Stimulated activated CD8-positive, alpha-beta memory T cell treated with anti-CD3 and anti-CD28 coated beads, Interleukin-7, amount 100 ng/mL, for 24 hours (primary cell): ENCODE data around the gene SLC34A2.
"Not testable (repeated sequence)": the region's sequence is repeated elsewhere in the genome, so short reads cannot be mapped to it uniquely, and the experiment has no call there.

Source experiments
- DNase-seq: peaks from one replicate; pipeline ENCODE4 v3.0.0-alpha.2; 2020; ENCODE audit warnings: low read depth

Gene SLC34A2, protein sequence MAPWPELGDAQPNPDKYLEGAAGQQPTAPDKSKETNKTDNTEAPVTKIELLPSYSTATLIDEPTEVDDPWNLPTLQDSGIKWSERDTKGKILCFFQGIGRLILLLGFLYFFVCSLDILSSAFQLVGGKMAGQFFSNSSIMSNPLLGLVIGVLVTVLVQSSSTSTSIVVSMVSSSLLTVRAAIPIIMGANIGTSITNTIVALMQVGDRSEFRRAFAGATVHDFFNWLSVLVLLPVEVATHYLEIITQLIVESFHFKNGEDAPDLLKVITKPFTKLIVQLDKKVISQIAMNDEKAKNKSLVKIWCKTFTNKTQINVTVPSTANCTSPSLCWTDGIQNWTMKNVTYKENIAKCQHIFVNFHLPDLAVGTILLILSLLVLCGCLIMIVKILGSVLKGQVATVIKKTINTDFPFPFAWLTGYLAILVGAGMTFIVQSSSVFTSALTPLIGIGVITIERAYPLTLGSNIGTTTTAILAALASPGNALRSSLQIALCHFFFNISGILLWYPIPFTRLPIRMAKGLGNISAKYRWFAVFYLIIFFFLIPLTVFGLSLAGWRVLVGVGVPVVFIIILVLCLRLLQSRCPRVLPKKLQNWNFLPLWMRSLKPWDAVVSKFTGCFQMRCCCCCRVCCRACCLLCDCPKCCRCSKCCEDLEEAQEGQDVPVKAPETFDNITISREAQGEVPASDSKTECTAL

GRCh38 chr4:25654971-25655963 is at the start of gene SLC34A2:
SLC34A2 (plus strand) TSS chr4:25655851; CDS start chr4:25662501, 6,650 bp downstream.
- DNase-seq, result no peak

GRCh38 chr4:25608644-25609043 is 47.0 kb upstream of the SLC34A2 start:
- DNase-seq, result no peak

GRCh38 chr4:25609976-25610375 is 45.7 kb upstream of the SLC34A2 start:
- DNase-seq, result no peak

DNA sequence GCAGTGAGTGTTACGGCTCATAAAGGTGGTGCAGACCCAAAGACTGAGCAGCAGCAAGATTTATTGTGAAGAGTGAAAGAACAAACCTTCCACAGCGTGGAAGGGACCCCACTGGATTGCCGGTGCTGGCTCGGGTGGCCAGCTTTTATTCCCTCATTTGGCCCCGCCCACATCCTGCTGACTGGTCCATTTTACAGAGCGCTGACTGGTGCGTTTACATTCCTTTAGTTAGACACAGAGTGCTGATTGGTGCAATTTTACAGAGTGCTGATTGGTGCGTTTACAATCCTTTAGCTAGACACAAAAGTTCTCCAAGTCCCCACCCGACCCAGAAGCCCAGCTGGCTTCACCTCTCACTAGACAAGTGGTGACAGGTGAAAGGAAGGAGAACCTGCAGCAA is 42.0 kb upstream of the SLC34A2 start:
- DNase-seq, result not testable (repeated sequence)

- no peak for DNase-seq
These were observed 40.8 kb upstream of the SLC34A2 start for GRCh38 chr4:25614807-25615206.

- DNase-seq, result no peak
These were observed 34.4 kb upstream of the SLC34A2 start for GRCh38 chr4:25621027-25621930.

- DNase-seq, result no peak
These were observed 31.0 kb upstream of the SLC34A2 start for GRCh38 chr4:25624616-25625015.

DNA sequence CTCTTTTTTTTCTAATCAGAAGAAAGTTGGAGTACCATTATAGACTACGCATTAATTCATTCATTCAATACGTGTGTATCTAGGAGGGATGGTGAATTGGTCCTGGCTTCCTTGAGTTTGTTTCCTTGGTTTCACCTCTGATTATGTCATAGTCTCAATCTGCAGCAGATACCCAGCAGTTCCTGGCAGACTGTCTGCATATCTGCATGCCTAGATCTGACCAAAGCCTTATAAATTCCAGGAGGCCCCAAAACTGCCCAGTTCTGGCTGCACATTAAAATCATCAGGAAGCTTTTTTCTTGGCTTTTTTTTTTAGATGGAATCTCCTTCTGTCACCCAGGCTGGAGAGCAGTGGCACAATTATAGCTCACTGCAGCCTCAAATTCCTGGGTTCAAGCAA is 27.2 kb upstream of the SLC34A2 start:
- DNase-seq, result no peak

GRCh38 chr4:25632135-25632534 is 23.5 kb upstream of the SLC34A2 start:
- DNase-seq, result no peak

DNA sequence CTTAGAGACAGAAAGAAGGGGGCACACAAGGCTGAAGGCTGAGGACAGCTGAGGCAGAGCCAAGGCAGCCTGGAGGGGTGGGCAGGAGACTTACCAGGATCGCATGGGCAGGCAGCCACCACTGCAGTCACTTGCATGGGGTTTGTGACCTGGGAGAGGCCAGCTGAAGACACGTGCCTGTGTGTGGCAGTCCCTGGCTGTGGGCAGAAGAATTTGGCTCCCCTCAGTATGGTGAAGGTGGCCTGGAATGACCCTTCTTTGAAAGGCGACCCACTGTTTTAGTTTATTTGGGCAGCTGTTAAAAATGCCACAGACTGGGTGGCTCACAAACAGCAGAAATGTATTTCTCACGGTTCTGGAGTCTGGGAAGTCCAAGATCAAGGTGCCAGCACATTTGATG is 22.1 kb upstream of the SLC34A2 start:
- DNase-seq, result no peak

- no peak for DNase-seq
These were observed 20.1 kb upstream of the SLC34A2 start for GRCh38 chr4:25635501-25635900.

DNA sequence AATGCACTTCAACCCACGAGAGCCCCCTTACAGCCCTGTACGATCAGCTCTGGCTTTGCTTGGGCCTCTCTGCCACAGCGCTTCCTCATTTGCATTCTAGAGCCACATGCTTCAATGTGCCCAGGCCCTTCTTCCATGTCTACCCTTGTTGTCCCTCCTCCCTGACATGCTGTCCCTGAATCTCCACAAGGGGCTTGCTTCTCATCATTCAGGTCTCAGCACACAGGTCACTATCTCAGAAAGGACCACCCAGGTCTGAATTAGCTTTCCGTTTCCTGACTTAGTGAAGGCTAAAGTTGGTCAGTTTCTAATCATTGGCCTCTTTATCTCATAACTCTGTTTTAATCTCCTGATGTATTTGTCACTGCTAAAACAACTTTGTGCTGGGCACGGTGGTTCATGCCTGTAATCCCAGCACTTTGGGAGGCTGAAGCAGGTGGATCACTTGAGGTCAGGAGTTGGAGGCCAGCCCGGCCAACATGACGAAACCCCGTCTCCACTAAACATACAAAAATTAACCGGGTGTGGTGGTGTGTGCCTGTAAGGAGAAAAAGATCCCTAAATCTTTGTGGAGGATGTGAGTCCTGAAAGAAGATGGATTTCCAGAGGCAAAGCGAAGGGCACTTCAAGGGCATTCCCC is 17.9 kb upstream of the SLC34A2 start:
- no peak for DNase-seq

DNA sequence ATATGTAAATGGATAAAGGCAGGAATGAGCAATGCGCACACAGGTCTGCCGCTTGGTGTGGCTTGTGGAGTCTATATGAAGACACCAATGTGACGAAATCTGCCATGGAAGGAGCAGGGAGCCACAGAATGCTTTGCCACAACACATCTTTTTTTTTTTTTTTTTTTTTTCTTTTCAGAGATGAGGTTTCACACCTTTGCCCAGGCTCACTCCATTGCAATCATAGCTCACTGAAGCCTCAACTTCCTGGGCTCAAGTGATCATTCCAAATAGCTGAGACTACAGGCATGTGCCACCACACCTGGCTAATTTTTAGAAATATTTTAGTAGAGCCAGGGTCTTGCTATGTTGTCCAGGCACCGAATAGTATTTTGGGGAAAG is 17.4 kb upstream of the SLC34A2 start:
- no peak for DNase-seq

DNA sequence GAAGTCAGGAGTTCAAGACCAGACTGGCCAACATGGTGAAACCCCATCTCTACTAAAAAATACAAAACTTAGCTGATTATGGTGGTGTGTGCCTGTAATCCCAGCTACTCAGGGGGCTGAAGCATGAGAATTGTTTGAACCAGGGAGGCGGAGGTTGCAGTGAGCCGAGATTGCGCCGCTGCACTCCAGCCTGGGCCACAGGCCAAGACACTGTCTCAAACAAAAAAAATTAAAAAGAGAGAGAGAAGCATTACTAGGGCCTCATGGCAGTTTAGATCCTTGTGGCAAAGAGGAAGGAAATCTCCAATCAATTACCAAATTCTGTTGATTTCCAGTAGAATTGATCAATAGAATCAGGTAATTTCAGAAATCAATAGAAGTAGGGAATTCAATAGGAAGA is 16.8 kb upstream of the SLC34A2 start:
- DNase-seq, result no peak

- no peak for DNase-seq
These were observed 5.3 kb upstream of the SLC34A2 start for GRCh38 chr4:25650311-25650710.

DNA sequence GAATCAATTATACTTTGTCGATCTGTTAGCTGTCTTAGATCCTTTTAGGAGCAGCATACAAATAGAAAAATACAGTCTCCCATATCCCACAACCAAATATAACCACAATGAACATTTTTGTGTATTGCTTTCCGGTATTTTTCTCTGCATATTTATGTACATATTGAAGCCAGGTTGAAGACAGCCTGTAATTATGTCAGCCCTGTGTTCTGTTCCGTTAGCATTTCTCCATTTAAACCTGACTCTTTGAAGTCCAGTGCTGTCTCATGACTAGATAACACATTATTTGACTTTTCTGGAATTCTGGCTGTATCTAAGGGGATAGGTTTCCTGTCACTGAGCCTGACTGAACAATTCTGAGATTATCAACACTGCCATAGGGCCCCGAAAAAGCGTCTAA is 4.0 kb upstream of the SLC34A2 start:
- no peak for DNase-seq

DNA sequence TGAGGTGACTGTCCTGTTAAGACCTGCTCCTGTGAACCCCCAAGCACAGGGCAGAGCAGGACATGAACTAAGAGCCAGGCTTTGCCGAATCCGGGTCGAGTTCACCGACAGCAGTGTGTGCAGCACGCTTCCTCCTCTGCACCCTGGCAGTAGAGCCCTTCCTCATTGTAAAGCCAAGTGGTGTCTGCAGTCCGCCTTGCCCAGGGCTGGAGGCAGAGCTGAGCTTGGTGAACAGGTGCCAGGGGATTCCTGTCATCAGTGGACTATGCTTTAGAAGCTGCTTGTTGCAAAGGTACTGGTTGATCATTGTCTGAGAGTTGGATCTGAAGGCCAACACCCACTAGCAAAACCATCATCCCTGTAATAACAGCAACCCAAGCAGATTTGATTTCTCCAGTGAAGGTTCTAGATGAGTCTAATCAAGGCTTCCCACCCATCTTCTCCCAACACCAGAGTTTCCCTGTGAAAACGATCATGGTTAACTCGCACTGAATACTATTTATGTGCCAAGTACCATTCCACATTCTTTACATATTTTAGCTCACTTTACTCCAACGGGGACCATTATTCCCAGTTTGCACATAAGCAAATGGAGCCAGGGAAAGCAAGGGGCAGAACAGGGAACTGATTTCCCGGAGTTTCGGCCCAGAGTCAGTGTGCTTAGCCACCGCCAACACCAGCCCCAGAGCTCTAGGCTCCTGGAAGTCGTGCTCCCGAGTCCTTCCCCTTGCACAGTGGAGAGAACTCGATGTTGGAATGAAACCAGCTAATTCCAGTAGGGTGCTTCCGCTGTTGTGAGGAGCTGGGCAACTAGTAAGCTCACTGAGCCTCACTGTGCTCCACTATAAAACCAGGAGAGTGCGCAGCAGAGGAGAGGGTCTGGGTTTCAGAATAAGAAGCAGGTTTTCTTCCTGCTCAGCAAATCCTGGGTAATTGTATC is 1.4 kb upstream of the SLC34A2 start:
- DNase-seq, result no peak

DNA sequence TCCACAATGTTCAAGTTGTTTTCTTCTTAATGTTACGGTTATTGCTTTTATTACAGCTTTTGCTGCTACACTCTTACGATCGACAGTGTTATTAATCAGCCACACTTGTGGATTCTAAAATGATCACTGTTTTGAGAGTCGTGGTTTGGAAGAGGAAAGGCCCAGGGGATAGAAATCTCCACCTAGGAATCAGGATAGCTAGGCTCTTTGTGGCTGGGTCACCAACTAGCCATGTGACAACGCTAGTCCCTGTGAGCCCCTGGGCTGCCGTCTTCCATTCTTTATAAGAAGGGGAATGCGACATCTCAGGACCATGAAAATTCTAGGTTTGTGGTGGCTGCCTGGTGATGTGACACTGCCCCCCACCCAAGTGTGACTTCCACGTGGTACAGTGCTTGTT is 380 bp downstream of the SLC34A2 start:
- DNase-seq, result no peak

DNA sequence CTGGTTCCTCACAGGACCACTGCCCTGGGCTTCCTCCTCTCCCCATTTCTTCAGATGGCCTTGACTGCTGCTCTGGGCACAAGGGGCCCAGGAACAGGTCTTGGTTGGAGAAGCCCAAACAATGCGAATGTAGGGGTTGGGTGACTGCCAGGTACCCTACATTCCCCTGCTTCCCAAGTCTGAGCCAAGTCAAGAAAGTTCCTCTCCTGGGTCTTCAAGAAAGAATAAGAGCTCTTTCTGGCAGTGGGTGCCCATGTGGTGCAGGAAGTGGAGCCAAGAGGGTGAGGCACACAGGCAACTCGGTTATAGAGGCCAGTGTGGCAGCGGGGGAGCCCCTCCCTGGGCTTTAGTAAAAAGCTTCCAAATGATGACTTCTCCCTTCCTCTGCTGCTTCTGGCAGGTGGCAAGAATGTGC is 2.7 kb downstream of the SLC34A2 start:
- no peak for DNase-seq

GRCh38 chr4:25658777-25659176 is 3.1 kb downstream of the SLC34A2 start:
- DNase-seq, result no peak
